ENCODE measurements around the gene PTPRA.

PTPRA gene

DNA sequence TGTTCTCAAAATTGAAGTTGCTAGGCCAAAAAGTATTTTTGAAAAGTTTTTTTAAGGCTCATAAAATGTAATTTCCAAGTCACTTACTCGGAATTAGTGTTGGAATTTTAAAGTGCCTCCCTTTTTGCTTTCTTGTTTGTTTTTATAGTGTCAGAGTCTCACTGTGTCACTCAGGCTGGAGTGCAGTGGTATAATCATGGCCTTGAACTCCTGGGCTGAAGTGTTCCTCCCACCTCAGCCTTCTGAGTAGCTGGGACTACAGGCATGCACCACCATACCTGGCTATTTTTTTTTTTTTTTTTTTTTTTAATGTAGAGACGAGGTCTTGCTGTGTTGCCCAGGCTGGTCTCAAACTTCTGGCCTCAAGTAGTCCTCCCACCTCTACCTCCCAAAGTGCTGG is 130.1 kb downstream of the PTPRA start:
- Histone ChIP-seq H3K79me2 (ENCODE audit: control insufficient read depth, insufficient read depth, low read length, poor library complexity) (no peaks in the 10 kb centered on the region), H2BK12ac (ENCODE audit: low read length) (no peak overlapping the region), H3K27me3 (ENCODE audit: insufficient read depth, low read length) (no peaks in the 10 kb centered on the region), H3K4me3 (ENCODE audit: low read depth, low read length) (no peak overlapping the region), H3K36me3 (ENCODE audit: control insufficient read depth in 1 of 2, insufficient read depth in 2 of 2, low read length in 2 of 2) (peaks cover 2 to 12% of the 10 kb centered on the region in 2 experiments), H4K91ac (ENCODE audit: low read depth, low read length) (no peak overlapping the region), H3K4ac (ENCODE audit: low read depth, low read length) (no peak overlapping the region), H2BK5ac (ENCODE audit: low read depth, low read length, poor library complexity) (no peak overlapping the region), H2AK5ac (ENCODE audit: low read length) (no peak overlapping the region), H2AFZ (ENCODE audit: insufficient read depth, low read length, poor library complexity) (no peak overlapping the region), H3K4me2 (ENCODE audit: low read length) (no peak overlapping the region), H3K18ac (ENCODE audit: low read length) (no peak overlapping the region), H3K27ac (ENCODE audit: low read depth, low read length) (no peak overlapping the region), H3K79me1 (ENCODE audit: low read length) (no peaks in the 10 kb centered on the region), H3K9ac (ENCODE audit: low read length) (no peak overlapping the region), H3K23ac (ENCODE audit: low read length) (no peak overlapping the region), H3K9me3 (ENCODE audit: insufficient read depth, low read depth, low read length) (no peaks in the 10 kb centered on the region), H3K4me1 (ENCODE audit: control insufficient read depth in 1 of 2, insufficient read depth in 2 of 2, low read length in 2 of 2) (no peaks in the 10 kb centered on the region), H4K8ac (ENCODE audit: low read depth, low read length) (no peak overlapping the region), H2BK120ac (ENCODE audit: insufficient read depth, low read length, poor library complexity) (no peak overlapping the region), H4K12ac (ENCODE audit: low read depth, low read length) (no peak overlapping the region), H3K14ac (ENCODE audit: low read length) (no peak overlapping the region)
- WGBS (ENCODE audit: extremely low coverage, insufficient coverage, insufficient read length): no CpG with 5 or more reads among the region's 2 CpGs
- DNase-seq: no peak

DNA sequence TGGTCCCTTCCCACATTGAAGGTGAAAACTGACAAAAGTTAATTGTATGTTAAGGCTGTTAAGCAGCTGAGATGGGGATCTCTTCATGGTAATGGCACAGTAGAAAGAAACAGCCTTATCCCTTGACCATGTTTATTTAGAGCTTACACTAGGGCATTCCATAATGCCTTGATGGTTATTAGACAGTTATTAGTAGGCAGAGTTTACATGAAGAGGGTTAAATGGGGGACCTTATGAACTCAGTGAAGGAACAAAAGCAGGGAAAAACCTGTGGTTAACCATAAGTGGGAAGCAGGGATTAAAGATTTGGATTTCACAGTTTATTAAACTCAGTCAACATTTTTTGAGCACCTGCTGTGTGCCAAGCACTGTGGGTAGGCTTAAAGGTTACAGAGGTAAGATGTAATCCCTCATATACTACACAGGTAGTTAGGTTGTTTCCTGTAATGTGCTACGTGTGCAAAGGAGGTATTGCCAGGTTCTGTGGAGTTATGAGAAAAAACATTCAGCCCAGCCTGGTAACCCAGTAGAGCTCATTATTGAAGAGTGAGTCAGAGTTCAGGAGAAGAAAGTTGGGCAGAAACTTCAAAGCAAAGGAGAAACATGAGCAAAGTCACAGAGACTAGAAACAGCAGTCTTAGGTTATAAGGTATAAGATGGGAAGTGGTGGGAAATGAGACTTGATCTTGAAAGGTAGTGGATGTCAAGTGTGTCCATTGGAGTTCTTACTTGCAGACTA is 137.9 kb downstream of the PTPRA start:
- H4K8ac ChIP-seq (ENCODE audit: low read depth, low read length): no peak overlapping the region
- H3K27ac ChIP-seq (ENCODE audit: low read depth, low read length): no peak overlapping the region
- no peak overlapping the region for H3K4me2 ChIP-seq (ENCODE audit: low read length)
- H3K4me1 ChIP-seq (ENCODE audit: control insufficient read depth in 1 of 2, insufficient read depth in 2 of 2, low read length in 2 of 2): no peaks in the 10 kb centered on the region
- H3K14ac ChIP-seq (ENCODE audit: low read length): no peak overlapping the region
- H3K18ac ChIP-seq (ENCODE audit: low read length): no peak overlapping the region
- no peak overlapping the region for H4K12ac ChIP-seq (ENCODE audit: low read depth, low read length)
- H2BK5ac ChIP-seq (ENCODE audit: low read depth, low read length, poor library complexity): no peak overlapping the region
- no peak overlapping the region for H4K91ac ChIP-seq (ENCODE audit: low read depth, low read length)
- H2BK120ac ChIP-seq (ENCODE audit: insufficient read depth, low read length, poor library complexity): no peak overlapping the region
- no peak overlapping the region for H2AK5ac ChIP-seq (ENCODE audit: low read length)
- no peaks in the 10 kb centered on the region for H3K79me1 ChIP-seq (ENCODE audit: low read length)
- peak; percentile 27 to 60 for DNase-seq
- H3K23ac ChIP-seq (ENCODE audit: low read length): no peak overlapping the region
- no peak overlapping the region for H3K4me3 ChIP-seq (ENCODE audit: low read depth, low read length)
- H3K79me2 ChIP-seq (ENCODE audit: control insufficient read depth, insufficient read depth, low read length, poor library complexity): no peaks in the 10 kb centered on the region
- WGBS (ENCODE audit: extremely low coverage, insufficient coverage, insufficient read length): no CpG with 5 or more reads among the region's 1 CpG
- H3K9ac ChIP-seq (ENCODE audit: low read length): no peak overlapping the region
- H3K4ac ChIP-seq (ENCODE audit: low read depth, low read length): no peak overlapping the region
- no peak overlapping the region for H2BK12ac ChIP-seq (ENCODE audit: low read length)
- no peak overlapping the region for H2AFZ ChIP-seq (ENCODE audit: insufficient read depth, low read length, poor library complexity)
- H3K27me3 ChIP-seq (ENCODE audit: insufficient read depth, low read length): no peaks in the 10 kb centered on the region
- no peaks in the 10 kb centered on the region for H3K9me3 ChIP-seq (ENCODE audit: insufficient read depth, low read depth, low read length)
- H3K36me3 ChIP-seq (ENCODE audit: control insufficient read depth in 1 of 2, insufficient read depth in 2 of 2, low read length in 2 of 2): peaks cover under 1 to 14% of the 10 kb centered on the region in 2 experiments

DNA sequence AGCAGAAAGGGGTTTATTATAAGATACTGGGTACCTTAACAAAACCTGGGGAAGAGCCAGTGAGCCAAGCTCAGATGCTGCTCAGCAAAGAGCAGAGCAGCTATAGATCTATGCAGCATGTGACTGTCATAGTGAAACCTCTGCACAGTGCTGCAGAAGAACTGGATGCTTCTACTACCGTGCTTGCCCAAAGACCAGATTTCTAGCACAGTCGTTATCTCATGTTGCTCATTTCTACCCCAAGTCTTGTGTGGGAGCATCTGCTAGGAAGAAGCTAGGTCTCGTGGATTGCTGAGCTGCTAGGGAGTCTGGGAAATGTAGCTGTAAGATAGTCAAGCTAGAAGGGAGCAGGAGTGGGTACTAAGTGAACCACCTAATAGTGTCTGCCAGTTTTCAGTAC is 138.5 kb downstream of the PTPRA start:
- Histone ChIP-seq H3K18ac (ENCODE audit: low read length) (no peak overlapping the region), H3K27ac (ENCODE audit: low read depth, low read length) (no peak overlapping the region), H4K91ac (ENCODE audit: low read depth, low read length) (no peak overlapping the region), H3K23ac (ENCODE audit: low read length) (no peak overlapping the region), H2AFZ (ENCODE audit: insufficient read depth, low read length, poor library complexity) (no peak overlapping the region), H2BK120ac (ENCODE audit: insufficient read depth, low read length, poor library complexity) (no peak overlapping the region), H3K36me3 (ENCODE audit: control insufficient read depth in 1 of 2, insufficient read depth in 2 of 2, low read length in 2 of 2) (peaks cover 0 to 9% of the 10 kb centered on the region in 2 experiments), H3K4ac (ENCODE audit: low read depth, low read length) (no peak overlapping the region), H3K9ac (ENCODE audit: low read length) (no peak overlapping the region), H3K14ac (ENCODE audit: low read length) (no peak overlapping the region), H3K9me3 (ENCODE audit: insufficient read depth, low read depth, low read length) (no peaks in the 10 kb centered on the region), H3K79me1 (ENCODE audit: low read length) (no peaks in the 10 kb centered on the region), H2AK5ac (ENCODE audit: low read length) (no peak overlapping the region), H3K4me2 (ENCODE audit: low read length) (no peak overlapping the region), H4K12ac (ENCODE audit: low read depth, low read length) (no peak overlapping the region), H3K79me2 (ENCODE audit: control insufficient read depth, insufficient read depth, low read length, poor library complexity) (no peaks in the 10 kb centered on the region), H4K8ac (ENCODE audit: low read depth, low read length) (no peak overlapping the region), H3K27me3 (ENCODE audit: insufficient read depth, low read length) (no peaks in the 10 kb centered on the region), H2BK12ac (ENCODE audit: low read length) (no peak overlapping the region), H3K4me3 (ENCODE audit: low read depth, low read length) (no peak overlapping the region), H2BK5ac (ENCODE audit: low read depth, low read length, poor library complexity) (no peak overlapping the region), H3K4me1 (ENCODE audit: control insufficient read depth in 1 of 2, insufficient read depth in 2 of 2, low read length in 2 of 2) (no peaks in the 10 kb centered on the region)
- WGBS (ENCODE audit: extremely low coverage, insufficient coverage, insufficient read length): no CpG with 5 or more reads among the region's 3 CpGs
- no peak for DNase-seq

DNA sequence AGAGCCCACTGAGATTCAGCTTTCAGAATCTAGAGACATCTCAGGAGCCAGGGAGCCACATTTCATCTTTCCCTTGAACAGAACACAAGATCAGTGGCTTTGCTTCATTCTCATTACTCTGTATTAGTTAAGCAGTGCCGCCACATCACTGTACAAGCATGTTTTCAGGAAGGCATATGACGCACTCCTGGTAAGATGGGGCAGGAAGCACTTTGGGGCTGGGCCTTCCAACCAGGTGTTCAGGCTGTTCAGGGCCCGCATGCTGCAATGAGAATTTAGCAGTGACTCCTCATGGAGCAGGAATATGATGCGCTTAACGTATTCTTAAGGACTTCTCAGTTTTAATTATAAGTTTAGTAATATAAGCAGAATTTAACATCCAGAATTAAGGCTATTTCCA is 140.5 kb downstream of the PTPRA start:
- no peaks in the 10 kb centered on the region for H3K79me1 ChIP-seq (ENCODE audit: low read length)
- no peak overlapping the region for H2BK5ac ChIP-seq (ENCODE audit: low read depth, low read length, poor library complexity)
- no peak overlapping the region for H2BK12ac ChIP-seq (ENCODE audit: low read length)
- no peak overlapping the region for H3K27ac ChIP-seq (ENCODE audit: low read depth, low read length)
- no peak overlapping the region for H3K4ac ChIP-seq (ENCODE audit: low read depth, low read length)
- no peaks in the 10 kb centered on the region for H3K27me3 ChIP-seq (ENCODE audit: insufficient read depth, low read length)
- no peak overlapping the region for H3K14ac ChIP-seq (ENCODE audit: low read length)
- no peak overlapping the region for H4K91ac ChIP-seq (ENCODE audit: low read depth, low read length)
- no peak overlapping the region for H2AFZ ChIP-seq (ENCODE audit: insufficient read depth, low read length, poor library complexity)
- H2AK5ac ChIP-seq (ENCODE audit: low read length): no peak overlapping the region
- no peak overlapping the region for H3K18ac ChIP-seq (ENCODE audit: low read length)
- no peaks in the 10 kb centered on the region for H3K4me1 ChIP-seq (ENCODE audit: control insufficient read depth in 1 of 2, insufficient read depth in 2 of 2, low read length in 2 of 2)
- H3K23ac ChIP-seq (ENCODE audit: low read length): no peak overlapping the region
- no peak overlapping the region for H3K9ac ChIP-seq (ENCODE audit: low read length)
- H3K9me3 ChIP-seq (ENCODE audit: insufficient read depth, low read depth, low read length): no peaks in the 10 kb centered on the region
- no peaks in the 10 kb centered on the region for H3K79me2 ChIP-seq (ENCODE audit: control insufficient read depth, insufficient read depth, low read length, poor library complexity)
- no peak overlapping the region for H3K4me3 ChIP-seq (ENCODE audit: low read depth, low read length)
- peaks cover 0 to 9% of the 10 kb centered on the region in 2 experiments for H3K36me3 ChIP-seq (ENCODE audit: control insufficient read depth in 1 of 2, insufficient read depth in 2 of 2, low read length in 2 of 2)
- WGBS (ENCODE audit: extremely low coverage, insufficient coverage, insufficient read length): no CpG with 5 or more reads among the region's 5 CpGs
- no peak overlapping the region for H4K8ac ChIP-seq (ENCODE audit: low read depth, low read length)
- H3K4me2 ChIP-seq (ENCODE audit: low read length): no peak overlapping the region
- H2BK120ac ChIP-seq (ENCODE audit: insufficient read depth, low read length, poor library complexity): no peak overlapping the region
- no peak overlapping the region for H4K12ac ChIP-seq (ENCODE audit: low read depth, low read length)
- DNase-seq: peak; percentile 85 to 88
